Osteoblast (primary cell): ENCODE results near the gene RNF152. TPM values are rescaled to one million over a fixed set of nuclear protein-coding genes. Genes with fewer than 3 reads are reported as not detected.

ENCODE experiments used
- DNase-seq: peaks from one replicate; pipeline ENCODE4 v3.0.0; 2011; ENCODE audit warnings: low spot score, mixed read lengths; ENCODE audit not compliant: insufficient read length; ENCODE audit errors: missing footprints
- H2AFZ ChIP-seq: 2 replicates; pipeline ENCODE4 v1.6.0; 2011; ENCODE audit warnings: mild to moderate bottlenecking, low read length
- H3K27ac ChIP-seq: 2 replicates; pipeline ENCODE4 v1.5.1; 2011; ENCODE audit warnings: mild to moderate bottlenecking, low read depth, low read length, moderate library complexity
- H3K27me3 ChIP-seq: 2 replicates; pipeline ENCODE4 v1.6.0; 2012; ENCODE audit warnings: mild to moderate bottlenecking, control low read depth, inconsistent platforms, low read length, moderate library complexity; ENCODE audit not compliant: insufficient read depth
- H3K36me3 ChIP-seq: 2 replicates; pipeline ENCODE4 v1.5.1; 2011; ENCODE audit warnings: mild to moderate bottlenecking, low read length, control low read depth, moderate library complexity; ENCODE audit not compliant: insufficient read depth
- H3K4me1 ChIP-seq: 2 replicates; pipeline ENCODE4 v1.5.1; 2011; ENCODE audit warnings: mild to moderate bottlenecking, low read length, control low read depth, moderate library complexity; ENCODE audit not compliant: insufficient read depth
- H3K4me2 ChIP-seq: 2 replicates; pipeline ENCODE4 v1.6.0; 2011; ENCODE audit warnings: mild to moderate bottlenecking, low read length; ENCODE audit not compliant: insufficient read depth
- H3K4me3 ChIP-seq: fragments of 200-600 bp; sonication (generic); 3 replicates; pipeline ENCODE4 v1.5.1; 2012; ENCODE audit warnings: mild to moderate bottlenecking, low read length, inconsistent platforms; ENCODE audit not compliant: insufficient read depth
- H3K79me2 ChIP-seq: 2 replicates; pipeline ENCODE4 v1.6.0; 2012; ENCODE audit warnings: mild to moderate bottlenecking, low read length, control low read depth, inconsistent platforms; ENCODE audit not compliant: insufficient read depth
- H3K9me3 ChIP-seq: 2 replicates; pipeline ENCODE4 v1.5.1; 2011; ENCODE audit warnings: low read depth, low read length, control low read depth
- H4K20me1 ChIP-seq: 2 replicates; pipeline ENCODE4 v1.6.0; 2012; ENCODE audit warnings: mild to moderate bottlenecking, low read length, control low read depth; ENCODE audit not compliant: insufficient read depth
- total RNA-seq: library from RNA; depleted of rRNA; stranded (reverse); fragments of >200 nt; gene quantifications from 2 replicates; pipeline ENCODE4 v1.2.3, GENCODE V29; 2012
- TF ChIP-seq, protein P1 (sequence below): IDR thresholded peaks from 2 replicates; pipeline ENCODE4 v1.5.1; 2011; ENCODE audit warnings: mild to moderate bottlenecking, low read depth, low read length, moderate library complexity; ENCODE audit errors: extremely low read depth

RNF152 gene
- total RNA-seq, 1 donor: 3.3 TPM

DNA sequence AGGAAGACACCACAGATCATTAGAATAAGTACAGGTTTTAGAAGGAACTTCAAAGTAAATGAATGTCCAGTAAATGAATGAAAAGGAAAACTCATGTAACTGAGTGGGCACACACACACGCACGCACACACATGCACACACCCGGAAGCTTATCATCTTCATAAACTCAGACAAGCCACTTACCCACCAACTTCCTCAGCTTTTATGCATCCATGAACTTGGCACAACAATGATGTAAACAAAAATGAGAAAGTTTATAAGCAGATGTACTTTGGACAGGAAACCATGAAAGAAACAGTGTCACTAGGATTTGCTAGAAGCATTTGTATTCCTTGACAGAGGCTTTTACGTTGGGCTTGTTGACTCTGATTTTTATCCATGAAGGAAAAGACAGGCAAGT is 23.2 kb downstream of the RNF152 start:
- TF ChIP-seq, protein P1, sequence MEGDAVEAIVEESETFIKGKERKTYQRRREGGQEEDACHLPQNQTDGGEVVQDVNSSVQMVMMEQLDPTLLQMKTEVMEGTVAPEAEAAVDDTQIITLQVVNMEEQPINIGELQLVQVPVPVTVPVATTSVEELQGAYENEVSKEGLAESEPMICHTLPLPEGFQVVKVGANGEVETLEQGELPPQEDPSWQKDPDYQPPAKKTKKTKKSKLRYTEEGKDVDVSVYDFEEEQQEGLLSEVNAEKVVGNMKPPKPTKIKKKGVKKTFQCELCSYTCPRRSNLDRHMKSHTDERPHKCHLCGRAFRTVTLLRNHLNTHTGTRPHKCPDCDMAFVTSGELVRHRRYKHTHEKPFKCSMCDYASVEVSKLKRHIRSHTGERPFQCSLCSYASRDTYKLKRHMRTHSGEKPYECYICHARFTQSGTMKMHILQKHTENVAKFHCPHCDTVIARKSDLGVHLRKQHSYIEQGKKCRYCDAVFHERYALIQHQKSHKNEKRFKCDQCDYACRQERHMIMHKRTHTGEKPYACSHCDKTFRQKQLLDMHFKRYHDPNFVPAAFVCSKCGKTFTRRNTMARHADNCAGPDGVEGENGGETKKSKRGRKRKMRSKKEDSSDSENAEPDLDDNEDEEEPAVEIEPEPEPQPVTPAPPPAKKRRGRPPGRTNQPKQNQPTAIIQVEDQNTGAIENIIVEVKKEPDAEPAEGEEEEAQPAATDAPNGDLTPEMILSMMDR: no peak
- H3K9me3 ChIP-seq: no peaks in the 10 kb centered on the region
- H3K27me3 ChIP-seq: no peaks in the 10 kb centered on the region
- H3K27ac ChIP-seq: peak overlapping the region; percentile 42
- H3K4me2 ChIP-seq: peak overlapping the region; percentile 69
- H3K79me2 ChIP-seq: peaks cover 14% of the 10 kb centered on the region
- H2AFZ ChIP-seq: peak overlapping the region; percentile 83
- H3K4me3 ChIP-seq: peak overlapping the region; percentile 31
- no peaks in the 10 kb centered on the region for H3K36me3 ChIP-seq
- no peak for DNase-seq
- H3K4me1 ChIP-seq: peaks cover 10% of the 10 kb centered on the region
- no peaks in the 10 kb centered on the region for H4K20me1 ChIP-seq

DNA sequence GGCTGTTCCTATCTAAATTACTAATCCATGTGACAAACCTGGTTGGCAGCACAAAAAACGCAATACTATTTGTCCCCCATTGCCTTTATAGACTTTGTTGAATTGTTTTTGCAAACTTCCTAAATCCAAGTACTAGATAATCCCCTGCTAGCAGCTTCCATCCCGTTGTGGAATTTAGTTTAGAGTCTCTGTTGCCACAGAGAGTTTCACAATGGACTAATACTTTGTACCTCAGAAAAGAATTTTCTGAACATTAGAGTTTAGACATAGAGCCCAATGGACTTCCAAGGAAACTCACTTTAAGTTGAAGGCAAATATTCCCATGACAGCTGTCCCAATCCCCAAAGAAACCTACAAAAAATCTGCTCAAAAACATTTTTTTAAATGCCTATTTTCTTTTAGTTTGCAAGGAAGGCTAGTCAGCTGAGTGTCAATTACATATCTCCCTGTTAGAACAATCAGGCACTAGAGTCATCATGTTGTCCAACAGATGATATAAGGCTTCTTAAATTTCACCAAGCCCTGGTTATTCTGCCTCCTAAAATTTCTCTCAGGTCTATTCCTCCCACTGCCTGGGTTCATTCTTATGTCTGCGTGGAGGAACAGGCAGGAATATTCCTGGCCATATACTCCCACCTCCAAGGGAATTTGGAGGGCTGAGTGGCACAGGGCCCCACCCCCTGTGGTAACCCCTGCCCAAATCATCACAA is 27.2 kb downstream of the RNF152 start:
- Histone ChIP-seq H3K36me3 (no peaks in the 10 kb centered on the region), H3K4me2 (peak overlapping the region; percentile 25), H4K20me1 (no peaks in the 10 kb centered on the region), H3K27ac (no peak overlapping the region), H3K79me2 (peaks cover 34% of the 10 kb centered on the region), H3K4me1 (peaks cover 8% of the 10 kb centered on the region), H3K27me3 (no peaks in the 10 kb centered on the region), H3K9me3 (no peaks in the 10 kb centered on the region), H3K4me3 (no peak overlapping the region), H2AFZ (no peak overlapping the region)
- TF ChIP-seq, protein P1: no peak
- no peak for DNase-seq

DNA sequence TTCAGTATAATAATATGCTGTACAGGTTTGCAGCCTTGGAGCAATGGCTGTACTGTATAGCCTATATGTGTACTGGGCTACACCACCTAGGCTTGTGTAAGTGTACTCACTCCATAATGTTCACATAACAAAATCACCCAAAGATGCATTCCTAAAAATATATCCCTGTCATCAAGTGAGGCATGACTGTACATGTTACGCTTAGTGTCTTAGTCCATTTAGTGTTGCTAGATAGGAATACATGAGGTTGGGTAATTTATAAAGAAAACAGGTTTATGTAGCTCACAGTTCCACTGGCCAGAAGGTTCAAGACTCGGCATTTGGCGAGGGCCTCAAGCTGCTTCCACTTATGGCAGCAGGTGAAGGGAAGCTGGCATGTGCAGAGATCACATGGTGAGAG is 31.4 kb downstream of the RNF152 start:
- Histone ChIP-seq H3K36me3 (no peaks in the 10 kb centered on the region), H3K4me3 (no peak overlapping the region), H2AFZ (no peak overlapping the region), H4K20me1 (no peaks in the 10 kb centered on the region), H3K4me1 (no peaks in the 10 kb centered on the region), H3K9me3 (no peaks in the 10 kb centered on the region), H3K79me2 (peaks cover 53% of the 10 kb centered on the region), H3K27me3 (no peaks in the 10 kb centered on the region), H3K4me2 (no peak overlapping the region), H3K27ac (no peak overlapping the region)
- TF ChIP-seq, protein P1: no peak
- no peak for DNase-seq

DNA sequence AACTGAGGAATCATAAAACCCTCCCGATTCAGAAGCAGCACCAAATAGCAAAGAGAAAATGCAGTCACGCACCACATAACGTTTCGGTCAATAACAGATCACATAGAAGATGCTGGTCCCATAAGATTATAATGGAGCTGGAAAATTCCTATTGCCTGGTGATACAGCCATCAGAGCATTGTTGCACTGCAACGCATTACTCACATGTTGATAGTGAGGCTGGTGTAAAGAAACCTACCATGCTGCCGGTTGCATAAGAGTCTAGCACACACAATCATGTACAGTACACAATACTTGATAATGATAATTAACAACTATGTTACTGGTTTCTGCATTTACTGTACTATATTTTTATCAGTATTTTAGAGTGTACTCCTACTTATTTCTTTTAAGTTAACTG is 32.5 kb downstream of the RNF152 start:
- Histone ChIP-seq H2AFZ (no peak overlapping the region), H3K4me2 (no peak overlapping the region), H3K4me3 (no peak overlapping the region), H4K20me1 (no peaks in the 10 kb centered on the region), H3K27ac (no peak overlapping the region), H3K79me2 (peaks cover 58% of the 10 kb centered on the region), H3K27me3 (no peaks in the 10 kb centered on the region), H3K36me3 (no peaks in the 10 kb centered on the region), H3K9me3 (no peaks in the 10 kb centered on the region), H3K4me1 (no peaks in the 10 kb centered on the region)
- TF ChIP-seq, protein P1: no peak
- DNase-seq: peak; percentile 51
